ENCODE measurements around the gene CAB39.
"Not testable (repeated sequence)": the region's sequence is repeated elsewhere in the genome, so short reads cannot be mapped to it uniquely, and the experiment has no call there.

The CAB39 gene

DNA sequence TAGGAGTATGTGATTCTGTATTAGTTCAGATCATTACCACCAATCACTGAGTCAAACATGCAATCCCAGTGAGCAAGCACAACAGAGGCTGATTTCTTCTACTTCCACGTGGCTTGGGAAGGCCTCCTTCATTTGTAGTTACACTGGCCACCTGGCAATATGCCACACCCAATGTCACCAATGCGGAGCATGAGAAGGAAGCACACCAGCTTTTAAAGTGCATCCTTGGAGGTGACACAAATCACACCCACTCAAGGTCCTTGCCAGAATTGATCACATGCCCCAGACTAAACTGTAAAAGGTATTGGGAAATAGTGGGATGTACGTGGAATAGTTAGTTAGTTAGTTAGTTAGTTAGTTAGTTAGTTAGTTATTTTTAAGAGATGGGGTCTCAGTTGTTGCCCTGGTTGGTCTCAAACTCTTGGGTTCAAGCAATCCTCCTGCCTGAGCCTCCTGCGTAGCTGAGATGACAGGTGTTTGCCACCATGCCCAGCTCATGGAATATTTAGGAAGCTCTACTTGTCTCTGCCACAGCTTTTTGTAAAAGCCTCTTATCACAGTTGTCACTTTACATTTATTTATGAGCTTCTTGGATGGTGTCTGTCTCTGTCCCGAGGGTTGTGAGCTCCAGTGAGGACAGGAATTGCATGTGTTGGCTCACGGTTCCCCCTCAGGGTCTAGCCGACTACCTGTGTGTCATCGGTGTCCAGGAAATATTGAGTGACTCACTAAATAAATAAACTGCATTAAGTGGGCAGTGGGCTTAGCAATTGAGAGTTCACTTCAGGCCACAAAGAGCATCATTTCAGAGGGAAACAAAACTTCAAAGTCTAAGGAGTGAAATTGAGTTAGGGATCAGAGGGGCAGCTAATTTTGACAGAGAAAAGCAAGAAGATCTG is 28.1 kb upstream of the CAB39 start:
- DNase-seq (no peak), ATAC-seq (no peak)

DNA sequence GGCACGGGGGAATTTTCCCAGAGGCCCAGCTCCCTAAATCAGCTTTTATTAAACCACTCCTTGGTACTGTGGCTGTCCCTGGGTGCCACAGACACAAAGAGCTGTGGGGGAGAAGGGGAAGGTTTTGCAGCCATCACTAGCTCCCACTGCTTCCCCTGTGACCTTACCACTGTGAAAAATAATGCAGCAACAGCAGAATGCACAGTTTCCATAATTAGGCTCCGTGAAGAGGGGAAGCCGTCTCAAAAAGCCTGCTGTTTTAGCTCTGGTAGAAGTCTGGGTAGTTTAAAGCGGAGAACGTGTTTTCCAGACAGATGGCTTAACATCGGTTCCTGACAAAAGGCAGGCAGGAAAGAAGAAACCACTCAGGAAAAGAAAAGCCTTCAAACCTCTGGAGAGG is 27.5 kb upstream of the CAB39 start:
- no peak for DNase-seq
- no peak for ATAC-seq

DNA sequence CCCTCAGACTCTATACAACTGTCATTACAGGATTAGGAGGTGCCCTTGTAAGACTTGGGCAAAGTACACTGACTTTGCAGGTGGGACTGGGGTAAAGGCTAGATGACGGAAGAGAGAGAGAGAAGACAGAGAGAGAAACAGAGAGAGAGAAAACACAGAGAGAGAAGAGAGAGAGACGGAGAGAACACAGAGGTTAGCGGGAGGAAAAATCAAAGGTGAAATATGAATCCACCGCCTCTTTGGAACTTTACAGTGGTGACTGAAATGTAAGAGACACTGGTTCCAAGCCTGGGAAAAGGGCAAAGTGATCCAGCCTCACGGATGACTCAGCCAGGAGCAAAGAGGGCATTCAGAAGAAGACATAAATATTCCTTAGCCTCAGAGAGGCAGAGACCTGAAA is 25.1 kb upstream of the CAB39 start:
- DNase-seq (no peak), ATAC-seq (no peak)

DNA sequence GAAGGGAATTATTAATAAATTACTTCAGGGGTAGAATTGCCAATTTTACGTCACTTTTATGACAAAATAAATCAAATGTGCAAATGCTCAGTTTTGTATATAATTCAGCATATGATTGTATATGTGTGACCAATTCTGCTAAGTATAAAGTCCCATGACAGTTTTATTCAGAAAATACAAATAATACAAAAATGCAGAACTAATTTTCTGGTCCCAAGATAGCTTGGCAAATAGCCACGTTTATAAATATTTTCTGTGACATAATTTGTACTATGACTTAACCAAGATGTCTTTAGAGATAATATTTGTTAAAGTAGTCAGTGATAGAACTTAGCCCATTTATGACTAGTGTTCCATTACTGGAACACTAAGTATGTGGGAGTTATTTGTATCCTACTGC is 24.2 kb upstream of the CAB39 start:
- DNase-seq (no peak), ATAC-seq (no peak)

DNA sequence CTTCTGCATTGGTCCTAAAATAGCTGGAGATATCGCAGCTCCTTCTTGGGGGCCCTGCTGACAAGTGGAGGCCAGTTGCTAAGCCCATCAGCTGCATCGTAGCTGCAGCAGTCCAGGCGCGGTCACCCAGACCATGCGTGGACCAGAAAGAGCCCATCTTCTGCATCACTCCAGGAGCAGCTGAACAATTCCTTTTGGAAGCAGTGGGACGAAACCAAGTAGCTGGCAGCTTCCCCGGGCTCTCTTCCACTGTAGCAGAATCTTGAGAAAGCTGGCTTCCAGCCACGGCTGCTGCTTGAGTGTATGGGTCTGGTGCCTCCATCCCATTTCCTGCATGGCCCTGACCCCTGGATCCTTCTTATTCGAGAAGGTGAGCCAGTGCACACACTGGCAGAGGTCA is 22.2 kb upstream of the CAB39 start:
- DNase-seq (no peak), ATAC-seq (no peak)

DNA sequence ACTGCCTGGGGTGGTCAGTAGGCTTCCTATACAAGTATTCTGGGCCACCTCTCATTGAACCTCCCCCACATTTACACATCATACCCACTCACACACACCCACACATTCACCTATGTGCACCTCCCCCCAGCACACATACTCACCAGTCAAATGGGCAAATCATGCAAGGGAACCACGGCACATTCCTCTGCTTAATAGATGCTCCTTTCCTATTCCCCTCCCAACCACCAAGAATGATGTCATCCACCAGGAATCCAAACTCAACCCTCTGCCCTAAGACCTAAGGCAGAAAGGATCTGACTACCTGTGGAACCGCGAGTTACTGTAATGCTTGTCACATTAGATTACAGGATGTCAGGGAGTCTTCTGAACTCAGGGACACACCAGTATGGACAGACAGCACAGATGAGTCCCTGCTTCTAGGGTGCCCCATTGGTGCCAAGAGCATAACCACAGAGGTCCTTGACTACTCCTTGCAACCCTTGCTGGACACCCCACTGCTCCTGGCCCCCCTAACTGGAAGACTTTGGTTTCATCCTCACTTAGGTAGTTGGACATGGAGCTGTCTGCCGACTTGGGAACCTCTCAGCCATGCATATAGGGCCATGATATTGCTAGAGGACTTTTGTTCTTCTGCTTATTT is 21.5 kb upstream of the CAB39 start:
- ATAC-seq (no peak), DNase-seq (no peak)

DNA sequence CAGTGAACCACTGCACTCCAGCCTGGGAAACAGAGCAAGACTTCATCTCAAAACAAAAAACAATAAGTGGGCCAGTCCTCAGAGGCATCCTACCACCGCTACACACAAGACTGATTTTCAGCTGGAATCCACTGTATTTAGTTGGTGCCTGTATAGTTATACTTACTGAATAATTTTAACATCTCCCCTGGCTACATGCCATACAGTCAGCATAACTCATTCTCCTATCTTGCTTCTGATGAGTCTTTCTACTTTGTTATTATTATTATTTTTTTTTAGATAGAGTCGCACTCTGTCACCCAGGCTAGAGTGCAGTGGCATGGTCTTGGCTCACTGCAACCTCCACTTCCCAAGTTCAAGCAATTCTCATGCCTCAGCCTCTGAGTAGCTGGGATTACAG is 19.9 kb upstream of the CAB39 start:
- ATAC-seq (no peak), DNase-seq (no peak)

DNA sequence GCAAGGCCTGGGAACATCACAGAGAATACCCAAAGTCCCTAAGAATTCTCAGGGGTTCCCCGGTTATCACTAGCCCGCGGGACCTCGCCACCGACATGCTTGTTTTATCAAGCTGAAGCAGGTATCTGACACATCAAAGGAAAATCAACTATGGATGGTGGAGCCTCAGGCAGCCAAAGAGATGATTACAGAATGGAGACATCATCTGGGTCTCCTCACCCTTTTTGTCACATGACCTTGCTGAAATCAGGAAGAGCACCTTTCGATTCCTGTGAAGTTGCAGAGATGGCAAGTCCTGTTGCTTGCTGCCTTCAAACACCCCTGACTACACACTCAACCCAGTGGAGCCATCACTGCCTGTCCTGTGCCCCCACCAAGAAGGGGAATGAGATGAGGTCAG is 19.2 kb upstream of the CAB39 start:
- ATAC-seq (no peak), DNase-seq (no peak)

DNA sequence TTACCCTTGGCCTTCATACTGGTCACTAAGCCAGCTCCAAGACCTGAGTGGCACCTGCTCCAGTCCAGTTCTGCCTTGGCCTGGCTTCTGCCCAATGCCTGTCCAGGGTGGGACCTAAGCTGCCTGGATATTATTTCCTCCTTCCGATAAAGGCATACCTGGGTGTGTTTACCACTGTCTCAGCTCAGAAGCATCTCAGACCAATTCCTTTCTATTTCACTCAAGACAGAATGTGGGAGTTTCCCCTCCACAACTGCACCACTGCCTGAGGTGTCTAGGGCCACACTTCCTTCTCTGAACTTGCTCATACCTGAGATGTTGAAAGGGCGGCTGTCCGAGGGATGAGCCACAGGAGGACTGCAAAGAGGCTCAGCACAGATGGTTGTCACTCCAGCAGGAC is 18.4 kb upstream of the CAB39 start:
- no peak for DNase-seq
- ATAC-seq = peak; percentile 44

DNA sequence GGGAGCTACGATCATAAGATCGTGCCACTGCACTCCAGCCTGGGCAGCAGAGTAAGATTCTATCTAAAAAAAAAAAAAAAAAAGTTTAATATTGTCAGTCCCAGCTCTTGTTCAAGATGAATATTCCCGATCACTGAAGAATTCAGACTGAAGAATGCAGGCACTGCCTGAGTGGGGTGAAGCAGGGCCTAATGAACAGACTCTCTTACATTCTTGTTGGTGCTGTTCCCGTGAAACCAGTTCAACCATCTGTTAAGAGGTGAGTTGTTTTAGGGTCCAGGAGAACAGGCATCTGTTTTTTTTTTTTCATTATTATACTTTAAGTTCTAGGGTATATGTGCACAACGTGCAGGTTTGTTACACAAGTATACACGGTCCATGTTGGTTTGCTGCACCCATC is 17.1 kb upstream of the CAB39 start:
- ATAC-seq (no peak), DNase-seq (no peak)

DNA sequence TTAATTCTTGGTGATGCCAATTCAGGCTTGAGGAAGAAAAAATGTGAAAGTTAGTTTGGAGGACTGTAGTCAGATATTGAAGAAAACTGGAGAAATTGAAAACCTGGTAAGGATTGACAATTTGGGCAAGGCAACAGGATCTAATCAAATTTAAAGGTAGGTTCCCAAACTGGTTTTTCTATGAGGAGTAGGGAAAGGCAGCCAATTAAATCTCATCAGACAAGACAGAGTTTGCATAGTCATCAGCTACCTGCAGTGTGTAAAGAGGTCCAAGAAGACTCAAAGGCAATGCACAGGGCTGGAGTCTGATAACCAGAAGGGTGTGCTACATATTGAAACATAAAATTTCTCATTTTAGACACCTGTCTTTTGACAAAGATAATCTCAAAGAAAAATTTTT is 16.0 kb upstream of the CAB39 start:
- no peak for DNase-seq

DNA sequence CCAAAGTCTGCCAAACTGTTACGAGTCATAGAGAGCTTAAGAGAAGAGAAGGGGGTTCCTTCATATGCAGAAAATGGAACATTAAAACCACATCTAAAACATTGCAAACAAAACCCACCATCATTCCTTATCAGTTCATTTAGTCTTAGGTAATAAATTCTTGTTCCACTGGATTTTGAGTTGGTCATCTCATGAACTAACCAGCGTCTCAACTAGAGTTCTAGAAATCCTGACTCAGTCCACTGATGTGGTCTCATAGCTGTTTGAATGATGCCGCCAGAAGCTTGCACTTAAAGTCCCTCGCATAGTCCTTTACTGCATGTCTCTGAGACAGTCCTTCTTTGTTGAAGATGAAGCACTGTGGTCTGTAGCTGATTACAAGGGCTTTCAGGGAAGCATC is 15.0 kb upstream of the CAB39 start:
- DNase-seq = no peak

More for the DNA sequence above, 16.0 kb upstream of the CAB39 start:
- no peak for ATAC-seq

DNA sequence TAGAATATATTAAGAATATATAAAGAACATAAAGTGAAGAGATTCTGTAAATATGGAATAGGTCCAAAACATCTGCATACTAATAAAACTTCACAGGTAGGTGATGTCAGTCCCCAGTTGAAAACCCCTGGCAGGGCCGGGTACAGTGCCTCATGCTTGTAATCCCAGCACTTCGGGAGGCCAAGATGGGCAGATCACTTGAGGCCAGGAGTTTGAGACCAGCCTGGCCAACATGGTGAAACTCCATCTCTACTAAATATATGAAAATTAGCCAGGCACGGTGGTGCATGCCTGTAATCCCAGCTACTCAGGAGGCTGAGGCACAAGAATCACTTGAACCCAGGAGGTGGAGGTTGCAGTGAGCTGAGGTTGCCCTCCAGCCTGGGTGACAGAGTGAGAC is 13.9 kb upstream of the CAB39 start:
- ATAC-seq, DNase-seq: not testable (repeated sequence)

More for the DNA sequence above, 15.0 kb upstream of the CAB39 start:
- peak; percentile 74 for ATAC-seq

DNA sequence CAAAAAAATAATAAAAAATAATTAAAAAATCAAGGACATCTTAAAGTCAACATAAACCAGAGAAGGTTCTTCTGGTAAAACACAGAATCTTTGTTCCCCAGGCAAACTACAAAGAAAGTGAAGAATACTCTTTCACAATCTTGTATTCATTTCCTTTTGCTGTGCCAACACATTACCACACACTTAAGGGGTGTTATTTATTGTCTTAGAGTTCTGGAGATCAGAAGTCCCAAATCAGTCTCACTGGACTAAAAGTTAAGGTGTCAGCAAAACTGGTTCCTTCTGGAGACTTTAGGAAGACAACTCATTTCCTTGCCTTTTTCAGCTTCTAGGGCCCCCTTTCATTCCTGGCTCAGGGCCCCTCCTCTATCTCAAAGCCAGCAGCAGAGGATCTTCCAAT is 12.2 kb upstream of the CAB39 start:
- DNase-seq (no peak), ATAC-seq (no peak)

DNA sequence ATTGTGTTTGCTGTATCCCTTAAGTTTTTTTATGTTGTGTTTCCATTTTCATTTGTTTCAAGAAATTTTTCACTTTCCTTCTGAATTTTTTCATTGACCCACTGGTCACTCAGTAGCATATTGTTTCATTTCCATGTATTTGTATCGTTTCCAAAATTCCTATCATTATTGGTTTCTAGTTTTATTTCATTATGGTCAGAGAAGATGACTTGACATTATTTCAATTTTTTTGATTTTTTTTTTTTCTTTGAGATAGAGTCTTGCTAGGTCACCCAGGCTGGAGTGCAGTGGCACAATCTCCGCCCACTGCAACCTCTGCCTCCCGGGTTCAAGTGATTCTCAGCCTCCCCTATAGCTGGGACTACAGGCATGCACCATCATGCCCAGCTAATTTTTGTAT is 11.3 kb upstream of the CAB39 start:
- no peak for DNase-seq

DNA sequence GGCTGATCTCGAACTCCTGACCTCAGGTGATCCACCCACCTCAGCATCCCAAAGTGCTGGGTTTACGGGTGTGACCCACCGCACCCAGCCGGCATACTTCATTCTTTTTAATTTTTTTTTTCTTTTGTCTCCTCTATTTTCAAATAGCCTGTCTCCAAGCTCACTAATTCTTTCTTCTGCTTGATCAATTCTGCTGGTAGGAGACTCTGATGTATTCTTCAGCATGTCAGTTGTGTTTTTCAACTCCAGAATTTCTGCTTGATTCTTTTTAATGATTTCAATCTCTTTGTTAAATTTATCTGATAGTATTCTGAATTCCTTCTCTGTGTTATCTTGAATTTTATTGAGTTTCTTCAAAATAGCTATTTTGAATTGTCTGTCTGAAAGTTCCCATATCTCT is 10.2 kb upstream of the CAB39 start:
- ATAC-seq, DNase-seq: not testable (repeated sequence)

More for the DNA sequence above, 11.3 kb upstream of the CAB39 start:
- no peak for ATAC-seq

DNA sequence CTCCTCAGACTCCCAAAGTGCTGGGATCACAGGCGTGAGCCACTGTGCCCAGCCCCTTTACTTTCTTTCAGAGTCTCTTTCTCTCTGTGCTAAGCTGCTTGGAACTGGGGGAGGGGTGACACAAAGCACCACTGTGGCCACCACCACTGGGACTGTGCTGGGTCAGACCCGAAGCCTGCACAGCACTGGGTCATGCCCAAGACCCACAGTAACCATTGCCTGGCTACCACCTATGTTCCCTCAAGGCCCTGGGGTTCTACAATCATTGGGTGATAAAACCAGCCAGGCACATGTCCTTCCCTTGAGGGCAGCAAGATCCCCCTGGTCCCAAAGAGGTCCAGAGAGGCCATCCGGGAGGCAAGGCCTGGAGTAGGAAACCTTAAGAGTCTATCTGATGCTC is 9.1 kb upstream of the CAB39 start:
- DNase-seq (no peak), ATAC-seq (no peak)

DNA sequence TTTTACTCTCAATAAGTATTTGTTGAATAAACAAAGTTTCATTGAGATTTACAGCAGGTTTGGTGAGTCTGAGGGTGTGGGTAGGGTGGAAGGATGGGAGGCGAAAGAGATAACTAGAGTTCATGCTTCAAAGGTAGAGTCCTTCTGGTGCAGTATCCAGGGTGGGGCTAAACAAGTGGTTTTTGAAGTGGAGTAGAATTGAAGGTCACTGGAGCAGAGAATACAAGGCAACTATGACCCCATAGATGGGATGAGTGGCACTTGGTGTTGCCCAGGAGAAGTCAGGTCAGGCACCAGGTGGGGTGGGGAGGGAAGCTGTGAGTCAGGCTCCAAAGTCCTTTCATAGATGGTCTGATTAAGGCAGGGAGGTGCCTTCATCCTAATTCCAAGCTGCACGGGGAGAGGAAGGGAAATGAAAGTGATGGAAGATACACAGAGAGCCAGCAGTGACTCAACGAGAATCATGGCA is 6.6 kb upstream of the CAB39 start:
- ATAC-seq = no peak
- no peak for DNase-seq

DNA sequence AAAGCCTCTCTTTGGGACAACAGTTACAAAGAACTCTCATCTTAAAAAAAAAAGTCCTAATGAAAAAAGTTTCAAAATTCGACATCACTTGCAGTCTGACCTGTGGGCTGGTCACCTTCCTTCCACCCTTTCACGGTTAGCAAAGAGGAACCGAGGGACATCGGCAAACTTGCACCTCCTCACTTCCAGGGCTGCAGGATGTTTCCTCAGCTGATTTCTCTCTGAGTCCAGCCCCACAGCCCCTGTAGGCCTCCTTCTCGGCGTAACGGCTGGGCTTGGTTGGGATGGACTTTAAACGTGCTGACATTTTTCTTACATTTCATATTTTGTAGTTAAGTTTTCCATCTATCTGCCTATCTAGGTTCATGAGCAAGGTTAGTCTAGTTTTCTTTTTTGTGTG is 5.7 kb upstream of the CAB39 start:
- no peak for DNase-seq
- ATAC-seq = no peak

DNA sequence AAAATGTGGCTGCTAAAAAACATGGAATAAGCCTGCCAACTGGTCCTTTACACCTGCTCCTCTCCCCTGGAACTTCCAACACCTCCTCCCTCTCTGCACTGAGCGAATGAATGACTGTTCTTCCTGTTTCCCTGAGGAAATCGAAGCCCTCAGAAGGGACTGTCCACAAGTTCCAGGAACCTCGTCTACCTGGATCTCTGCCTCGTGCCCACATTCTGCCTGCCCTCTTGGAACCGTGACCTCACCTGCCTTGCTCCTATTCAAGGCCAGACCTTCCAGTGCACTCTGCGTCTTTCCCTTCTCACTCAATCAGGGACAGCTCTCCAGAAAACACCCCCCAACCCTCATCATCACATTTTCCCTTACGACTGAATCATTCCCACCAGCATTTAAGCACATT is 4.4 kb upstream of the CAB39 start:
- DNase-seq (no peak), ATAC-seq (no peak)

DNA sequence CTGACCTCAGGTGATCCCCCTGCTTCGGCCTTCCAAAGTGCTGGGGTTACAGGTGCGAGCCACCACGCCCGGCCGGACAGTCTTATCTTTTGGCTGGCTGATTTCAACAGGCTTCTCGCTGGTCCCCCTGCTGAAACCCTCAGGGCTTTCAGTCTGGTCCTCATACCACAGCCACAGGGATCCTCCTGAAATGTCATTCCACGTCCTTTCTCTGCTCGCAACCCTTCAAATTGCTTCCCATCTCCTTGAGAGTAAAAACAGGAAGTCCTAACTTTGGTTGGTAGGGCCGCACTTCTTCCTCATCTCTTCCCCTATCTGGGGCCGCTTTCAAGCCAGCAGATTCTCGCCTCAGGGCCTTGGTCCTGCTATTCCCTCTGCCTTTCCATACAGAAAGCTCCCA is 1.4 kb upstream of the CAB39 start:
- ATAC-seq (no peak), DNase-seq (no peak)

DNA sequence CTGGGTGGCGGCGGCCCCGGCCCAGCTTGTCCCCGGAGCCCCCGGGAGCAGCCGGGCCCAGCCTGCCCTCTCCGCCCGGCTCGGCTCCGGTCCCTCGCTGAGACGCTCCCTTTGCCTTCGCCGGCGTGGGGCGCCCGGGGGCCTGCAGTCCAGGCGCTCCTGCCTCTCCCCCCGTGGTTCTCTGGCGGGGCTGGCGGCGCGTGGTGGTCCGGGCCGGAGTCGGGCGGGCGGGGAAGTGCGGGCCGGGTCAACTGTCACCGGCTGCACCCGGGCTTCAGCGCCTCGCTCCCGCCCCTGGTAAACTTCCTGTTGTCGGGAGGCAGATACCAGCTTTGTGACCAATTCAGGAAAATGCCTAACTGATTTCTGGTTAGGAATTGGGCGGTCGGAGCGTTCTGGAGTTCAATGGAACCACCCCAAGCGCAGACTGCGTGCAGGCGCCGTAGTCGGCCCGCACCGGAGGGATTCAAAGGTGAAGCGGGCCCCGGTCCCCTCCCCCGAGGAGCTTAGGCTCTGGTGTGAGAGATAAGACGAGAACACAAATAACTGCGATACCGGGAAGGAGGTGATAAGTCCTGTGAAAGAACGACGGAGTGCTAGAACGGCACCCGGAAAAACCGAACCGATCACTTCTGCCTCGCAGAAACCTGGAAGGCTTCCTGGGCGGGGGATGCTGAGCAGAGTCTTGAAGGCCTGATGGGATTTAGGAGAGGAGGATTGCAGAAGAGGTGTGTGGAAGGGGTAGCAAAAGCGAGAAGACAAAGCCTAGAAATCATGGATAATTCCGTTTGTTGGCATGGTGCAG is 891 bp downstream of the CAB39 start:
- DNase-seq (peak; percentile 53), ATAC-seq (peak; percentile 7)

DNA sequence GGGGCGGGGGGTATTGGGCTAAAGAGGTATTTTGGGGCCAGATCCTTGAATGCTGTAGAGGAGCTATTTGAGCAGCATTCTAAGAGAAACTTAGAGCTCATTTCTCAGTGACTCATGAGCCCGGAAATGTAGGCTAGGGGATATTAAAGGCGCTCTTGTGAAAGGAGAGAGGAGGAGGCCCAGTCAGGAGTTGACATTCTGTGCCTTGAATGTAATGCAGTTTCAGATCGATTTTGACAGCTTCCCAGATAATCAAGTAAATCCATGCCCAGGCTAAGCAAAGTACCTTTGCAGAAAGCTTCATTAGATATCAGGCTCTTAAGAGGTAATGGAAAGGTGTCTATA is 1.5 kb downstream of the CAB39 start:
- ATAC-seq (peak; percentile 62), DNase-seq (peak; percentile 40)
